WTC11 (cell line): Measurements from ENCODE around the gene IGFL1. TPM values are rescaled to one million over a fixed set of nuclear protein-coding genes. Genes with fewer than 3 reads are reported as not detected.

Experiments
- ATAC-seq: fragments of 200-7000 bp; cut with Tn5 transposase; 2 replicates; pipeline ENCODE4 v1.10.0; 2021; ENCODE audit warnings: mild to moderate bottlenecking, moderate library complexity
- CTCF ChIA-PET: fragments of 300-600 bp; sonication (Branson Sonifier 250); formaldehyde crosslinking; loops from one replicate; lab custom pipeline; 2021; ENCODE audit warnings: antibody characterized with exemption; lab: Charles Lee
- POLR2A ChIA-PET: fragments of 350-600 bp; sonication (Branson Sonifier 250); formaldehyde crosslinking; loops from one replicate; lab custom pipeline; 2021; ENCODE audit warnings: antibody characterized with exemption; lab: Charles Lee
- DNase-seq: peaks from one replicate; pipeline ENCODE4 v3.0.0; 2021; ENCODE audit warnings: low spot score
- H3K27ac Mint-ChIP-seq: 2 replicates; pipeline ENCODE4 v1.8.0; 2021; ENCODE audit warnings: mixed read lengths
- H3K27me3 Mint-ChIP-seq: 2 replicates; pipeline ENCODE4 v1.8.0; 2021; ENCODE audit warnings: low read depth, mild to moderate bottlenecking, moderate library complexity, mixed read lengths
- H3K36me3 Mint-ChIP-seq: 2 replicates; pipeline ENCODE4 v1.8.0; 2021; ENCODE audit warnings: mixed read lengths
- H3K4me1 Mint-ChIP-seq: 2 replicates; pipeline ENCODE4 v1.8.0; 2022; ENCODE audit warnings: mixed read lengths
- H3K4me3 Mint-ChIP-seq: 2 replicates; pipeline ENCODE4 v1.8.0; 2021; ENCODE audit warnings: mild to moderate bottlenecking, moderate library complexity, mixed read lengths
- H3K9me3 Mint-ChIP-seq: 2 replicates; pipeline ENCODE4 v1.8.0; 2021; ENCODE audit warnings: mixed read lengths
- CREB1 ChIP-seq: sonication (generic); formaldehyde crosslinking; IDR thresholded peaks from 2 replicates; pipeline ENCODE4 v1.8.0; 2023; ENCODE audit warnings: mild to moderate bottlenecking, missing genetic modification reagents
- GRHL2 ChIP-seq: fragments of 250-450 bp; sonication (Bioruptor Pico); IDR thresholded peaks from 2 replicates; pipeline ENCODE4 v1.8.0; 2022; ENCODE audit warnings: mild to moderate bottlenecking, moderate library complexity; ENCODE audit not compliant: insufficient replicate concordance, severe bottlenecking
- IRF2 ChIP-seq: sonication (generic); formaldehyde crosslinking; IDR thresholded peaks from 2 replicates; pipeline ENCODE4 v1.8.0; 2022; ENCODE audit warnings: low read depth, missing genetic modification reagents, borderline replicate concordance
- NR1H2 ChIP-seq: sonication (generic); formaldehyde crosslinking; IDR thresholded peaks from 2 replicates; pipeline ENCODE4 v1.9.0; 2021; ENCODE audit warnings: mild to moderate bottlenecking, moderate library complexity, missing genetic modification reagents
- NR3C1 ChIP-seq: sonication (generic); formaldehyde crosslinking; conservative IDR thresholded peaks from 2 replicates; pipeline ENCODE4 v1.8.1; 2023; ENCODE audit warnings: low read depth, mild to moderate bottlenecking, missing genetic modification reagents
- SMAD4 ChIP-seq: sonication (generic); formaldehyde crosslinking; IDR thresholded peaks from 2 replicates; pipeline ENCODE4 v1.8.0; 2022; ENCODE audit warnings: mild to moderate bottlenecking, missing genetic modification reagents
- SP1 ChIP-seq: sonication (generic); formaldehyde crosslinking; conservative IDR thresholded peaks from 2 replicates; pipeline ENCODE4 v1.8.1; 2022; ENCODE audit warnings: missing genetic modification reagents
- TCF7 ChIP-seq: sonication (generic); formaldehyde crosslinking; IDR thresholded peaks from 2 replicates; pipeline ENCODE4 v1.8.0; 2022; ENCODE audit warnings: mild to moderate bottlenecking, low read depth, missing genetic modification reagents, moderate library complexity
- ZBTB21 ChIP-seq: sonication (generic); formaldehyde crosslinking; IDR thresholded peaks from 2 replicates; pipeline ENCODE4 v1.8.1; 2023; ENCODE audit warnings: mild to moderate bottlenecking, missing genetic modification reagents, borderline replicate concordance
- ZNF263 ChIP-seq: sonication (generic); formaldehyde crosslinking; IDR thresholded peaks from 2 replicates; pipeline ENCODE4 v1.8.1; 2022; ENCODE audit warnings: low read depth, mild to moderate bottlenecking, moderate library complexity, missing genetic modification reagents
- total RNA-seq: library from RNA; stranded (reverse); gene quantifications from 3 replicates; pipeline ENCODE4 v1.2.3, GENCODE V29; 2021
- TF ChIP-seq, protein P1 (sequence below): sonication (generic); formaldehyde crosslinking; IDR thresholded peaks from 2 replicates; pipeline ENCODE4 v1.8.0; 2022; ENCODE audit warnings: mild to moderate bottlenecking, missing genetic modification reagents
- TF ChIP-seq, protein P2 (sequence below): fragments of 250-450 bp; sonication (Bioruptor Pico); IDR thresholded peaks from 2 replicates; pipeline ENCODE4 v1.9.0; 2021; ENCODE audit warnings: mild to moderate bottlenecking
- TF ChIP-seq, protein P3 (sequence below): sonication (generic); formaldehyde crosslinking; IDR thresholded peaks from 2 replicates; pipeline ENCODE4 v1.8.0; 2023; ENCODE audit warnings: missing genetic modification reagents, mild to moderate bottlenecking, borderline replicate concordance
- TF ChIP-seq, protein P4 (sequence below): sonication (generic); formaldehyde crosslinking; IDR thresholded peaks from 2 replicates; pipeline ENCODE4 v1.8.1; 2022; ENCODE audit warnings: low read depth, mild to moderate bottlenecking, moderate library complexity, missing genetic modification reagents, borderline replicate concordance
- TF ChIP-seq, protein P5 (sequence below): sonication (generic); formaldehyde crosslinking; IDR thresholded peaks from 2 replicates; pipeline ENCODE4 v1.8.0; 2022; ENCODE audit warnings: missing genetic modification reagents
- TF ChIP-seq, protein P6 (sequence below): sonication (generic); formaldehyde crosslinking; IDR thresholded peaks from 2 replicates; pipeline ENCODE4 v1.8.1; 2023; ENCODE audit warnings: mild to moderate bottlenecking, missing genetic modification reagents, borderline replicate concordance

IGFL1 gene
- total RNA-seq, 1 experiment from 2014 or later: not detected

DNA sequence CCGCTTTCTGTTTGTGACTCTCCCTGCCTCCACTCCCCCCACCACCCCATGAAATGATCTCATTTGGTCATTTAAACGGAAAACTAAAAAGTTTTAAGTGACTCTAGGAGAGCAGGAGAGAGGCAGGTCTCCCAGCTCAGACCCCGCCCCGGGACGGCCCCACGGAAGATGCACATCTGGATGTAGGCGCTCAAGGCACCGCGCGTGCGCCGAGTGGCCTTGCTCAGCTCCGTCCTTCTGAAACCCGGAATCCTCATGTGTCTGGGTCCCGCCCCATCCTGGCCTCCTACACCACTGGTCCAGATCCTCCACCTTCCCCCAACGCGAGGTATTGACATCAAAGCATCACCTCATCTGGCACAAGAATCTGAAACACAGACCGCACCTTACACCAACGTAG, 15.7 kb upstream of the IGFL1 start:
- H3K4me1 Mint-ChIP-seq: peaks cover 32% of the 10 kb centered on the region
- H3K27ac Mint-ChIP-seq: no peak overlapping the region
- no peak overlapping the region for H3K4me3 Mint-ChIP-seq
- H3K27me3 Mint-ChIP-seq: peaks cover 8% of the 10 kb centered on the region
- H3K9me3 Mint-ChIP-seq: peaks cover 4% of the 10 kb centered on the region
- H3K36me3 Mint-ChIP-seq: no peaks in the 10 kb centered on the region
- ATAC-seq: no peak
- ChIA-PET CTCF (interaction anchor here (1.5 kb wide), 1 partner anchor 135 kb away, joined by 4 read pairs; no protein-coding TSS in a partner anchor), POLR2A (no interaction called here)
- DNase-seq: no peak
- TF ChIP-seq, protein P1, sequence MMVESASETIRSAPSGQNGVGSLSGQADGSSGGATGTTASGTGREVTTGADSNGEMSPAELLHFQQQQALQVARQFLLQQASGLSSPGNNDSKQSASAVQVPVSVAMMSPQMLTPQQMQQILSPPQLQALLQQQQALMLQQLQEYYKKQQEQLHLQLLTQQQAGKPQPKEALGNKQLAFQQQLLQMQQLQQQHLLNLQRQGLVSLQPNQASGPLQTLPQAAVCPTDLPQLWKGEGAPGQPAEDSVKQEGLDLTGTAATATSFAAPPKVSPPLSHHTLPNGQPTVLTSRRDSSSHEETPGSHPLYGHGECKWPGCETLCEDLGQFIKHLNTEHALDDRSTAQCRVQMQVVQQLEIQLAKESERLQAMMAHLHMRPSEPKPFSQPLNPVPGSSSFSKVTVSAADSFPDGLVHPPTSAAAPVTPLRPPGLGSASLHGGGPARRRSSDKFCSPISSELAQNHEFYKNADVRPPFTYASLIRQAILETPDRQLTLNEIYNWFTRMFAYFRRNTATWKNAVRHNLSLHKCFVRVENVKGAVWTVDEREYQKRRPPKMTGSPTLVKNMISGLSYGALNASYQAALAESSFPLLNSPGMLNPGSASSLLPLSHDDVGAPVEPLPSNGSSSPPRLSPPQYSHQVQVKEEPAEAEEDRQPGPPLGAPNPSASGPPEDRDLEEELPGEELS: no peak
- TF ChIP-seq SP1 (no peak), IRF2 (CRISPR knock-in tag) (no peak), TCF7 (CRISPR knock-in tag) (no peak), SMAD4 (CRISPR knock-in tag) (no peak), GRHL2 (CRISPR knock-in tag) (no peak), CREB1 (CRISPR knock-in tag) (no peak), ZBTB21 (CRISPR knock-in tag) (no peak), NR1H2 (CRISPR knock-in tag) (no peak), NR3C1 (no peak), ZNF263 (no peak)
- TF ChIP-seq, protein P2, sequence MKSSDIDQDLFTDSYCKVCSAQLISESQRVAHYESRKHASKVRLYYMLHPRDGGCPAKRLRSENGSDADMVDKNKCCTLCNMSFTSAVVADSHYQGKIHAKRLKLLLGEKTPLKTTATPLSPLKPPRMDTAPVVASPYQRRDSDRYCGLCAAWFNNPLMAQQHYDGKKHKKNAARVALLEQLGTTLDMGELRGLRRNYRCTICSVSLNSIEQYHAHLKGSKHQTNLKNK (CRISPR knock-in tag): no peak
- TF ChIP-seq, protein P3, sequence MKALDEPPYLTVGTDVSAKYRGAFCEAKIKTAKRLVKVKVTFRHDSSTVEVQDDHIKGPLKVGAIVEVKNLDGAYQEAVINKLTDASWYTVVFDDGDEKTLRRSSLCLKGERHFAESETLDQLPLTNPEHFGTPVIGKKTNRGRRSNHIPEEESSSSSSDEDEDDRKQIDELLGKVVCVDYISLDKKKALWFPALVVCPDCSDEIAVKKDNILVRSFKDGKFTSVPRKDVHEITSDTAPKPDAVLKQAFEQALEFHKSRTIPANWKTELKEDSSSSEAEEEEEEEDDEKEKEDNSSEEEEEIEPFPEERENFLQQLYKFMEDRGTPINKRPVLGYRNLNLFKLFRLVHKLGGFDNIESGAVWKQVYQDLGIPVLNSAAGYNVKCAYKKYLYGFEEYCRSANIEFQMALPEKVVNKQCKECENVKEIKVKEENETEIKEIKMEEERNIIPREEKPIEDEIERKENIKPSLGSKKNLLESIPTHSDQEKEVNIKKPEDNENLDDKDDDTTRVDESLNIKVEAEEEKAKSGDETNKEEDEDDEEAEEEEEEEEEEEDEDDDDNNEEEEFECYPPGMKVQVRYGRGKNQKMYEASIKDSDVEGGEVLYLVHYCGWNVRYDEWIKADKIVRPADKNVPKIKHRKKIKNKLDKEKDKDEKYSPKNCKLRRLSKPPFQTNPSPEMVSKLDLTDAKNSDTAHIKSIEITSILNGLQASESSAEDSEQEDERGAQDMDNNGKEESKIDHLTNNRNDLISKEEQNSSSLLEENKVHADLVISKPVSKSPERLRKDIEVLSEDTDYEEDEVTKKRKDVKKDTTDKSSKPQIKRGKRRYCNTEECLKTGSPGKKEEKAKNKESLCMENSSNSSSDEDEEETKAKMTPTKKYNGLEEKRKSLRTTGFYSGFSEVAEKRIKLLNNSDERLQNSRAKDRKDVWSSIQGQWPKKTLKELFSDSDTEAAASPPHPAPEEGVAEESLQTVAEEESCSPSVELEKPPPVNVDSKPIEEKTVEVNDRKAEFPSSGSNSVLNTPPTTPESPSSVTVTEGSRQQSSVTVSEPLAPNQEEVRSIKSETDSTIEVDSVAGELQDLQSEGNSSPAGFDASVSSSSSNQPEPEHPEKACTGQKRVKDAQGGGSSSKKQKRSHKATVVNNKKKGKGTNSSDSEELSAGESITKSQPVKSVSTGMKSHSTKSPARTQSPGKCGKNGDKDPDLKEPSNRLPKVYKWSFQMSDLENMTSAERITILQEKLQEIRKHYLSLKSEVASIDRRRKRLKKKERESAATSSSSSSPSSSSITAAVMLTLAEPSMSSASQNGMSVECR: no peak
- TF ChIP-seq, protein P4, sequence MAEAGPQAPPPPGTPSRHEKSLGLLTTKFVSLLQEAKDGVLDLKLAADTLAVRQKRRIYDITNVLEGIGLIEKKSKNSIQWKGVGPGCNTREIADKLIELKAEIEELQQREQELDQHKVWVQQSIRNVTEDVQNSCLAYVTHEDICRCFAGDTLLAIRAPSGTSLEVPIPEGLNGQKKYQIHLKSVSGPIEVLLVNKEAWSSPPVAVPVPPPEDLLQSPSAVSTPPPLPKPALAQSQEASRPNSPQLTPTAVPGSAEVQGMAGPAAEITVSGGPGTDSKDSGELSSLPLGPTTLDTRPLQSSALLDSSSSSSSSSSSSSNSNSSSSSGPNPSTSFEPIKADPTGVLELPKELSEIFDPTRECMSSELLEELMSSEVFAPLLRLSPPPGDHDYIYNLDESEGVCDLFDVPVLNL (CRISPR knock-in tag): no peak
- TF ChIP-seq, protein P5, sequence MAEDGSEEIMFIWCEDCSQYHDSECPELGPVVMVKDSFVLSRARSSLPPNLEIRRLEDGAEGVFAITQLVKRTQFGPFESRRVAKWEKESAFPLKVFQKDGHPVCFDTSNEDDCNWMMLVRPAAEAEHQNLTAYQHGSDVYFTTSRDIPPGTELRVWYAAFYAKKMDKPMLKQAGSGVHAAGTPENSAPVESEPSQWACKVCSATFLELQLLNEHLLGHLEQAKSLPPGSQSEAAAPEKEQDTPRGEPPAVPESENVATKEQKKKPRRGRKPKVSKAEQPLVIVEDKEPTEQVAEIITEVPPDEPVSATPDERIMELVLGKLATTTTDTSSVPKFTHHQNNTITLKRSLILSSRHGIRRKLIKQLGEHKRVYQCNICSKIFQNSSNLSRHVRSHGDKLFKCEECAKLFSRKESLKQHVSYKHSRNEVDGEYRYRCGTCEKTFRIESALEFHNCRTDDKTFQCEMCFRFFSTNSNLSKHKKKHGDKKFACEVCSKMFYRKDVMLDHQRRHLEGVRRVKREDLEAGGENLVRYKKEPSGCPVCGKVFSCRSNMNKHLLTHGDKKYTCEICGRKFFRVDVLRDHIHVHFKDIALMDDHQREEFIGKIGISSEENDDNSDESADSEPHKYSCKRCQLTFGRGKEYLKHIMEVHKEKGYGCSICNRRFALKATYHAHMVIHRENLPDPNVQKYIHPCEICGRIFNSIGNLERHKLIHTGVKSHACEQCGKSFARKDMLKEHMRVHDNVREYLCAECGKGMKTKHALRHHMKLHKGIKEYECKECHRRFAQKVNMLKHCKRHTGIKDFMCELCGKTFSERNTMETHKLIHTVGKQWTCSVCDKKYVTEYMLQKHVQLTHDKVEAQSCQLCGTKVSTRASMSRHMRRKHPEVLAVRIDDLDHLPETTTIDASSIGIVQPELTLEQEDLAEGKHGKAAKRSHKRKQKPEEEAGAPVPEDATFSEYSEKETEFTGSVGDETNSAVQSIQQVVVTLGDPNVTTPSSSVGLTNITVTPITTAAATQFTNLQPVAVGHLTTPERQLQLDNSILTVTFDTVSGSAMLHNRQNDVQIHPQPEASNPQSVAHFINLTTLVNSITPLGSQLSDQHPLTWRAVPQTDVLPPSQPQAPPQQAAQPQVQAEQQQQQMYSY (CRISPR knock-in tag): no peak
- TF ChIP-seq, protein P6, sequence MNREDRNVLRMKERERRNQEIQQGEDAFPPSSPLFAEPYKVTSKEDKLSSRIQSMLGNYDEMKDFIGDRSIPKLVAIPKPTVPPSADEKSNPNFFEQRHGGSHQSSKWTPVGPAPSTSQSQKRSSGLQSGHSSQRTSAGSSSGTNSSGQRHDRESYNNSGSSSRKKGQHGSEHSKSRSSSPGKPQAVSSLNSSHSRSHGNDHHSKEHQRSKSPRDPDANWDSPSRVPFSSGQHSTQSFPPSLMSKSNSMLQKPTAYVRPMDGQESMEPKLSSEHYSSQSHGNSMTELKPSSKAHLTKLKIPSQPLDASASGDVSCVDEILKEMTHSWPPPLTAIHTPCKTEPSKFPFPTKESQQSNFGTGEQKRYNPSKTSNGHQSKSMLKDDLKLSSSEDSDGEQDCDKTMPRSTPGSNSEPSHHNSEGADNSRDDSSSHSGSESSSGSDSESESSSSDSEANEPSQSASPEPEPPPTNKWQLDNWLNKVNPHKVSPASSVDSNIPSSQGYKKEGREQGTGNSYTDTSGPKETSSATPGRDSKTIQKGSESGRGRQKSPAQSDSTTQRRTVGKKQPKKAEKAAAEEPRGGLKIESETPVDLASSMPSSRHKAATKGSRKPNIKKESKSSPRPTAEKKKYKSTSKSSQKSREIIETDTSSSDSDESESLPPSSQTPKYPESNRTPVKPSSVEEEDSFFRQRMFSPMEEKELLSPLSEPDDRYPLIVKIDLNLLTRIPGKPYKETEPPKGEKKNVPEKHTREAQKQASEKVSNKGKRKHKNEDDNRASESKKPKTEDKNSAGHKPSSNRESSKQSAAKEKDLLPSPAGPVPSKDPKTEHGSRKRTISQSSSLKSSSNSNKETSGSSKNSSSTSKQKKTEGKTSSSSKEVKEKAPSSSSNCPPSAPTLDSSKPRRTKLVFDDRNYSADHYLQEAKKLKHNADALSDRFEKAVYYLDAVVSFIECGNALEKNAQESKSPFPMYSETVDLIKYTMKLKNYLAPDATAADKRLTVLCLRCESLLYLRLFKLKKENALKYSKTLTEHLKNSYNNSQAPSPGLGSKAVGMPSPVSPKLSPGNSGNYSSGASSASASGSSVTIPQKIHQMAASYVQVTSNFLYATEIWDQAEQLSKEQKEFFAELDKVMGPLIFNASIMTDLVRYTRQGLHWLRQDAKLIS (CRISPR knock-in tag): no peak
